ENCODE measurements around the gene ORC4. TPM values are rescaled to one million over a fixed set of nuclear protein-coding genes. Genes with fewer than 3 reads are reported as not detected.

ORC4 gene
- total RNA-seq, 5 donors from 2014 or later (not counting 1 experiment from before 2014, with no cell fraction given) = 40.3 to 46.8 (median 42.1) TPM

- Mint-ChIP-seq H3K27me3 (no peaks in the 10 kb centered on the region), H3K9me3 (no peaks in the 10 kb centered on the region), H3K4me3 (peak overlapping the region; percentile 43 to 96 (median 75)), H3K36me3 (no peaks in the 10 kb centered on the region), H3K27ac (peak overlapping the region; percentile 93 to 96), H3K4me1 (peaks cover 58 to 64% (median 60%) of the 10 kb centered on the region in 3 donors)
- Histone ChIP-seq H3K36me3 (ENCODE audit: control insufficient read depth in 2 of 2, extremely low read depth in 1 of 2, insufficient read depth in 1 of 2, low read length in 1 of 2) (no peaks in the 10 kb centered on the region), H3K9me3 (no peaks in the 10 kb centered on the region), H3K27me3 (replicated peaks in 1 of 2; ENCODE audit: control insufficient read depth in 2 of 2, extremely low read depth in 1 of 2, insufficient read depth in 2 of 2, low read length in 1 of 2) (no peaks in the 10 kb centered on the region), H3K4me1 (ENCODE audit: control insufficient read depth in 1 of 2, extremely low read depth in 1 of 2, insufficient read depth in 2 of 2, low read length in 2 of 2) (peaks cover 16 to 27% of the 10 kb centered on the region in 2 experiments), H3K27ac (ENCODE audit: low read length) (peak overlapping the region; percentile 22), H3K4me3 (ENCODE audit: control insufficient read depth in 1 of 2, extremely low read depth in 1 of 2, low read length in 1 of 2) (no peak overlapping the region)
- ATAC-seq (replicated peaks in 1 of 4) (no peak), DNase-seq (no peak)
- CTCF ChIA-PET = interaction anchor here (0.6 to 1.8 kb wide), 6 partner anchors 9 to 794 kb away, joined by 3 to 6 read pairs (median 4); no protein-coding TSS in a partner anchor
- no CpG with 5 or more reads among the region's 2 CpGs for WGBS (ENCODE audit: insufficient coverage)
- POLR2A ChIA-PET = interaction anchor here (0.6 to 0.9 kb wide), 6 partner anchors 10 to 744 kb away, joined by 3 to 8 read pairs (median 6); no protein-coding TSS in a partner anchor
Observed at GRCh38 chr2:148022882-148023281, 2.3 kb upstream of the ORC4 start.

- Mint-ChIP-seq H3K9me3 (no peaks in the 10 kb centered on the region), H3K27ac (peak overlapping the region; percentile 96 to 98), H3K4me1 (peaks cover 61 to 66% (median 64%) of the 10 kb centered on the region in 3 donors), H3K4me3 (peak overlapping the region; percentile 96 to 99 (median 99)), H3K36me3 (no peaks in the 10 kb centered on the region), H3K27me3 (no peaks in the 10 kb centered on the region)
- ChIA-PET CTCF (interaction anchor here (0.5 to 1.8 kb wide), 5 partner anchors 9 to 755 kb away, joined by 4 to 6 read pairs (median 4); no protein-coding TSS in a partner anchor), POLR2A (interaction anchor here (0.6 to 0.7 kb wide), 2 partner anchors 388 to 630 kb away, joined by 3 to 4 read pairs; no protein-coding TSS in a partner anchor)
- no peaks in the 10 kb centered on the region for H3K9me3 ChIP-seq
- peak overlapping the region in 1 of 2 donors; percentile 83 for H3K4me3 ChIP-seq (ENCODE audit: control insufficient read depth in 1 of 2, extremely low read depth in 1 of 2, low read length in 1 of 2)
- H3K4me1 ChIP-seq (ENCODE audit: control insufficient read depth in 1 of 2, extremely low read depth in 1 of 2, insufficient read depth in 2 of 2, low read length in 2 of 2) = peaks cover 16 to 27% of the 10 kb centered on the region in 2 experiments
- H3K36me3 ChIP-seq (ENCODE audit: control insufficient read depth in 2 of 2, extremely low read depth in 1 of 2, insufficient read depth in 1 of 2, low read length in 1 of 2) = no peaks in the 10 kb centered on the region
- H3K27me3 ChIP-seq (replicated peaks in 1 of 2; ENCODE audit: control insufficient read depth in 2 of 2, extremely low read depth in 1 of 2, insufficient read depth in 2 of 2, low read length in 1 of 2) = no peaks in the 10 kb centered on the region
- no CpG with 5 or more reads among the region's 1 CpG for WGBS (ENCODE audit: insufficient coverage)
- peak overlapping the region; percentile 96 for H3K27ac ChIP-seq (ENCODE audit: low read length)
- ATAC-seq (replicated peaks in 1 of 4) (no peak), DNase-seq (peak in 1 of 35 experiments; percentile 12)
Observed at GRCh38 chr2:148022351-148022750, 1.8 kb upstream of the ORC4 start.

GRCh38 chr2:148021886-148022285 lies 1.3 kb upstream of the ORC4 start:
- no peaks in the 10 kb centered on the region for H3K27me3 ChIP-seq (replicated peaks in 1 of 2; ENCODE audit: control insufficient read depth in 2 of 2, extremely low read depth in 1 of 2, insufficient read depth in 2 of 2, low read length in 1 of 2)
- H3K9me3 ChIP-seq = no peaks in the 10 kb centered on the region
- WGBS (ENCODE audit: insufficient coverage) = 6% methylated on average over 2 of the region's 3 CpGs
- Mint-ChIP-seq H3K36me3 (no peaks in the 10 kb centered on the region), H3K4me3 (peak overlapping the region; percentile 96 to 99 (median 99)), H3K4me1 (peaks cover 63 to 68% (median 67%) of the 10 kb centered on the region in 3 donors), H3K27ac (peak overlapping the region; percentile 96 to 98), H3K9me3 (no peaks in the 10 kb centered on the region), H3K27me3 (no peaks in the 10 kb centered on the region)
- peak overlapping the region; percentile 83 to 95 for H3K4me3 ChIP-seq (ENCODE audit: control insufficient read depth in 1 of 2, extremely low read depth in 1 of 2, low read length in 1 of 2)
- H3K4me1 ChIP-seq (ENCODE audit: control insufficient read depth in 1 of 2, extremely low read depth in 1 of 2, insufficient read depth in 2 of 2, low read length in 2 of 2) = peaks cover 16 to 27% of the 10 kb centered on the region in 2 experiments
- CTCF ChIA-PET = interaction anchor here (0.5 to 1.8 kb wide), 3 partner anchors 10 to 32 kb away, joined by 4 to 5 read pairs (median 4); no protein-coding TSS in a partner anchor
- H3K36me3 ChIP-seq (ENCODE audit: control insufficient read depth in 2 of 2, extremely low read depth in 1 of 2, insufficient read depth in 1 of 2, low read length in 1 of 2) = no peaks in the 10 kb centered on the region
- DNase-seq (no peak), ATAC-seq (replicated peaks in 1 of 4) (no peak)
- H3K27ac ChIP-seq (ENCODE audit: low read length) = peak overlapping the region; percentile 96
- POLR2A ChIA-PET = interaction anchor here (0.5 to 1.8 kb wide), 3 partner anchors 11 to 625 kb away, joined by 4 to 13 read pairs (median 4); no protein-coding TSS in a partner anchor

GRCh38 chr2:148021059-148021861 lies 723 bp upstream of the ORC4 start, which contains the start of gene MBD5:
Gene MBD5, plus strand, starts transcription at chr2:148021091.
- H3K36me3 ChIP-seq (ENCODE audit: control insufficient read depth in 2 of 2, extremely low read depth in 1 of 2, insufficient read depth in 1 of 2, low read length in 1 of 2) = no peaks in the 10 kb centered on the region
- Mint-ChIP-seq H3K27ac (peak within 1 kb of the TSS; percentile 96 to 98), H3K9me3 (no peaks in the 10 kb centered on the region), H3K4me3 (peak within 1 kb of the TSS; percentile 96 to 99 (median 99)), H3K36me3 (peaks cover 2% of the 10 kb centered on the region), H3K27me3 (no peaks in the 10 kb centered on the region), H3K4me1 (peaks cover 68 to 70% (median 70%) of the 10 kb centered on the region in 3 donors)
- WGBS (ENCODE audit: insufficient coverage) = 0% methylated on average over 1 of the region's 11 CpGs
- ATAC-seq (replicated peaks in 1 of 4) (peak; percentile 47 to 56 (median 52)), DNase-seq (peak in 32 of 35 experiments; percentile 22 to 80 (median 64))
- H3K9me3 ChIP-seq = no peaks in the 10 kb centered on the region
- H3K4me1 ChIP-seq (ENCODE audit: control insufficient read depth in 1 of 2, extremely low read depth in 1 of 2, insufficient read depth in 2 of 2, low read length in 2 of 2) = peaks cover 16 to 27% of the 10 kb centered on the region in 2 experiments
- peak within 1 kb of the TSS; percentile 83 to 95 for H3K4me3 ChIP-seq (ENCODE audit: control insufficient read depth in 1 of 2, extremely low read depth in 1 of 2, low read length in 1 of 2)
- H3K27me3 ChIP-seq (replicated peaks in 1 of 2; ENCODE audit: control insufficient read depth in 2 of 2, extremely low read depth in 1 of 2, insufficient read depth in 2 of 2, low read length in 1 of 2) = no peaks in the 10 kb centered on the region
- H3K27ac ChIP-seq (ENCODE audit: low read length) = peak within 1 kb of the TSS; percentile 96
- ChIA-PET CTCF (interaction anchor here (0.5 to 2.4 kb wide), 16 partner anchors 8 to 625 kb away, joined by 3 to 18 read pairs (median 4); partner anchors contain the start of gene ACVR2A (in 1 of the 2)), POLR2A (interaction anchor here (0.5 to 1.8 kb wide), 17 partner anchors 8 to 1566 kb away, joined by 3 to 13 read pairs (median 5); no protein-coding TSS in a partner anchor)

- DNase-seq (no peak), ATAC-seq (replicated peaks in 1 of 4) (no peak)
- peaks cover 4 to 5% of the 10 kb centered on the region in 2 experiments for H3K4me1 ChIP-seq (ENCODE audit: control insufficient read depth in 1 of 2, extremely low read depth in 1 of 2, insufficient read depth in 2 of 2, low read length in 2 of 2)
- POLR2A ChIA-PET = no interaction called here
- H3K27ac ChIP-seq (ENCODE audit: low read length) = no peak overlapping the region
- H3K36me3 Mint-ChIP-seq = peaks cover 26% of the 10 kb centered on the region
- no peaks in the 10 kb centered on the region for H3K36me3 ChIP-seq (ENCODE audit: control insufficient read depth in 2 of 2, extremely low read depth in 1 of 2, insufficient read depth in 1 of 2, low read length in 1 of 2)
- H3K9me3 ChIP-seq = no peaks in the 10 kb centered on the region
- H3K27me3 Mint-ChIP-seq = no peaks in the 10 kb centered on the region
- peaks cover 67 to 75% (median 72%) of the 10 kb centered on the region in 3 donors for H3K4me1 Mint-ChIP-seq
- no peak overlapping the region for H3K27ac Mint-ChIP-seq
- H3K4me3 ChIP-seq (ENCODE audit: control insufficient read depth in 1 of 2, extremely low read depth in 1 of 2, low read length in 1 of 2) = no peak overlapping the region
- CTCF ChIA-PET = no interaction called here
- no peak overlapping the region for H3K4me3 Mint-ChIP-seq
- H3K9me3 Mint-ChIP-seq = peaks cover 0 to 3% (median 2%) of the 10 kb centered on the region in 3 donors
- no CpG with 5 or more reads among the region's 5 CpGs for WGBS (ENCODE audit: insufficient coverage)
- no peaks in the 10 kb centered on the region for H3K27me3 ChIP-seq (replicated peaks in 1 of 2; ENCODE audit: control insufficient read depth in 2 of 2, extremely low read depth in 1 of 2, insufficient read depth in 2 of 2, low read length in 1 of 2)
Observed at GRCh38 chr2:148014616-148015015, 5.9 kb downstream of the ORC4 start.

- Mint-ChIP-seq H3K27ac (no peak overlapping the region), H3K4me3 (no peak overlapping the region), H3K36me3 (peaks cover 27% of the 10 kb centered on the region), H3K4me1 (peaks cover 64 to 69% (median 67%) of the 10 kb centered on the region in 3 donors), H3K27me3 (no peaks in the 10 kb centered on the region), H3K9me3 (peaks cover 0 to 4% (median 3%) of the 10 kb centered on the region in 3 donors)
- no peak for ATAC-seq (replicated peaks in 1 of 4)
- 100% methylated on average over 1 of the region's 2 CpGs for WGBS (ENCODE audit: insufficient coverage)
- H3K27ac ChIP-seq (ENCODE audit: low read length) = no peak overlapping the region
- no peaks in the 10 kb centered on the region for H3K9me3 ChIP-seq
- H3K4me1 ChIP-seq (ENCODE audit: control insufficient read depth in 1 of 2, extremely low read depth in 1 of 2, insufficient read depth in 2 of 2, low read length in 2 of 2) = peaks cover 0 to 4% of the 10 kb centered on the region in 2 experiments
- ChIA-PET POLR2A (interaction anchor here in 1 of 2 donors (0.6 kb wide), 1 partner anchor 43 kb away, joined by 3 read pairs; no protein-coding TSS in a partner anchor), CTCF (interaction anchor here in 1 of 2 donors (1.0 kb wide), 1 partner anchor 511 kb away, joined by 3 read pairs; no protein-coding TSS in a partner anchor)
- H3K27me3 ChIP-seq (replicated peaks in 1 of 2; ENCODE audit: control insufficient read depth in 2 of 2, extremely low read depth in 1 of 2, insufficient read depth in 2 of 2, low read length in 1 of 2) = no peaks in the 10 kb centered on the region
- no peaks in the 10 kb centered on the region for H3K36me3 ChIP-seq (ENCODE audit: control insufficient read depth in 2 of 2, extremely low read depth in 1 of 2, insufficient read depth in 1 of 2, low read length in 1 of 2)
- no peak overlapping the region for H3K4me3 ChIP-seq (ENCODE audit: control insufficient read depth in 1 of 2, extremely low read depth in 1 of 2, low read length in 1 of 2)
- DNase-seq = no peak
Observed at GRCh38 chr2:148013876-148014275, 6.7 kb downstream of the ORC4 start.

Measured in T-cell (primary cell).